GM12864 (cell line): Measurements from ENCODE around the gene PI4KB.

Experiments used
- DNase-seq: peaks from one replicate; pipeline ENCODE4 v3.0.0-alpha.2; 2011; ENCODE audit warnings: low read depth
- H3K4me3 ChIP-seq: 2 replicates; pipeline ENCODE4 v1.5.1; 2011; ENCODE audit warnings: mild to moderate bottlenecking, low read depth, low read length, control low read depth
- CTCF ChIP-seq: IDR thresholded peaks from 2 replicates; pipeline ENCODE4 v1.5.1; 2011; ENCODE audit warnings: low read depth, mild to moderate bottlenecking, moderate library complexity, low read length, control low read depth, inconsistent platforms; ENCODE audit errors: missing control alignments

Gene PI4KB

GRCh38 chr1:151327903-151328674 is 873 bp upstream of the PI4KB start:
- H3K4me3 ChIP-seq = peak overlapping the region; percentile 93
- no peak for TF ChIP-seq CTCF
- no peak for DNase-seq

- DNase-seq = peak; percentile 43
- peak overlapping the region; percentile 93 for H3K4me3 ChIP-seq
- no peak for TF ChIP-seq CTCF
Measured at GRCh38 chr1:151326619-151327222, 495 bp downstream of the PI4KB start.

- no peak for DNase-seq
- peak overlapping the region; percentile 93 for H3K4me3 ChIP-seq
- no peak for TF ChIP-seq CTCF
Measured at GRCh38 chr1:151325646-151326429, 1.4 kb downstream of the PI4KB start.

- no peak for TF ChIP-seq CTCF
- no peak overlapping the region; the same call in 1 of the 2 replicates for H3K4me3 ChIP-seq
- no peak for DNase-seq
Measured at GRCh38 chr1:151325231-151325630, 2.0 kb downstream of the PI4KB start.

- H3K4me3 ChIP-seq = no peak overlapping the region
- TF ChIP-seq CTCF = no peak
- no peak for DNase-seq
Measured at GRCh38 chr1:151324390-151324930, 2.8 kb downstream of the PI4KB start.

GRCh38 chr1:151318975-151319374 is 8.2 kb downstream of the PI4KB start:
- no peak overlapping the region for H3K4me3 ChIP-seq
- TF ChIP-seq CTCF = no peak
- DNase-seq = no peak
